ENCODE measurements around the gene LRP1. TPM values are rescaled to one million over a fixed set of nuclear protein-coding genes. Genes with fewer than 3 reads are reported as not detected.

Gene LRP1
- total RNA-seq, 1 donor from 2014 or later = 369 TPM

DNA sequence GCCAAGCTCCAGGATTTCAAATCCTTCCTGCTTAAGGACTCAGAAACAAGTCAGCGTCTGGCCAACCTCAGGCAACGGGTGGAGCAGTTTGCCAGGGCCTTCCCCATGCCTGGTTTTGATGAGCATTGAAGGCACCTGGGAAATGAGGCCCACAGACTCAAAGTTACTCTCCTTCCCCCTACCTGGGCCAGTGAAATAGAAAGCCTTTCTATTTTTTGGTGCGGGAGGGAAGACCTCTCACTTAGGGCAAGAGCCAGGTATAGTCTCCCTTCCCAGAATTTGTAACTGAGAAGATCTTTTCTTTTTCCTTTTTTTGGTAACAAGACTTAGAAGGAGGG lies 105.9 kb downstream of the LRP1 start:
- Histone ChIP-seq H3K9ac (ENCODE audit: low read length) (peak overlapping the region; percentile 10), H3K4me2 (ENCODE audit: low read length) (no peak overlapping the region), H3K9me3 (ENCODE audit: insufficient read depth, low read depth, low read length) (no peaks in the 10 kb centered on the region), H4K20me1 (ENCODE audit: insufficient read depth, low read length) (peaks cover 68% of the 10 kb centered on the region), H3K36me3 (ENCODE audit: insufficient read depth, low read length) (peaks cover 23% of the 10 kb centered on the region), H3K79me2 (ENCODE audit: insufficient read depth, low read length) (peaks cover 38% of the 10 kb centered on the region), H3K4me1 (ENCODE audit: insufficient read depth, low read length) (peaks cover 26% of the 10 kb centered on the region), H3K4me3 (ENCODE audit: insufficient read depth, low read depth, low read length) (no peak overlapping the region), H2AFZ (ENCODE audit: low read depth, low read length) (no peak overlapping the region), H3K27ac (ENCODE audit: low read depth, low read length) (no peak overlapping the region), H3K27me3 (ENCODE audit: insufficient read depth, low read length) (peaks cover 11% of the 10 kb centered on the region)
- FAIRE-seq (no peak), DNase-seq (ENCODE audit: low read depth) (no peak)
- H3K4me3 Mint-ChIP-seq (ENCODE audit: unreplicated experiment) = peak overlapping the region; percentile 77
- H3K4me1 Mint-ChIP-seq (ENCODE audit: low read depth, unreplicated experiment) = peaks cover 45% of the 10 kb centered on the region
- peak overlapping the region; percentile 77 for H3K27ac Mint-ChIP-seq (ENCODE audit: unreplicated experiment)
- peaks cover 38% of the 10 kb centered on the region for H3K36me3 Mint-ChIP-seq (ENCODE audit: low read depth, unreplicated experiment)
- TF ChIP-seq, protein P1, sequence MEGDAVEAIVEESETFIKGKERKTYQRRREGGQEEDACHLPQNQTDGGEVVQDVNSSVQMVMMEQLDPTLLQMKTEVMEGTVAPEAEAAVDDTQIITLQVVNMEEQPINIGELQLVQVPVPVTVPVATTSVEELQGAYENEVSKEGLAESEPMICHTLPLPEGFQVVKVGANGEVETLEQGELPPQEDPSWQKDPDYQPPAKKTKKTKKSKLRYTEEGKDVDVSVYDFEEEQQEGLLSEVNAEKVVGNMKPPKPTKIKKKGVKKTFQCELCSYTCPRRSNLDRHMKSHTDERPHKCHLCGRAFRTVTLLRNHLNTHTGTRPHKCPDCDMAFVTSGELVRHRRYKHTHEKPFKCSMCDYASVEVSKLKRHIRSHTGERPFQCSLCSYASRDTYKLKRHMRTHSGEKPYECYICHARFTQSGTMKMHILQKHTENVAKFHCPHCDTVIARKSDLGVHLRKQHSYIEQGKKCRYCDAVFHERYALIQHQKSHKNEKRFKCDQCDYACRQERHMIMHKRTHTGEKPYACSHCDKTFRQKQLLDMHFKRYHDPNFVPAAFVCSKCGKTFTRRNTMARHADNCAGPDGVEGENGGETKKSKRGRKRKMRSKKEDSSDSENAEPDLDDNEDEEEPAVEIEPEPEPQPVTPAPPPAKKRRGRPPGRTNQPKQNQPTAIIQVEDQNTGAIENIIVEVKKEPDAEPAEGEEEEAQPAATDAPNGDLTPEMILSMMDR (IDR thresholded peaks at IDR 0.05; ENCODE audit: insufficient read depth, low read depth, low read length) = no peak
- no peak for TF ChIP-seq EZH2 (IDR thresholded peaks at IDR 0.05; ENCODE audit: insufficient read depth, low read length)
- peaks cover 6% of the 10 kb centered on the region for H3K27me3 Mint-ChIP-seq (ENCODE audit: low read depth, unreplicated experiment)
- H3K9me3 Mint-ChIP-seq (ENCODE audit: unreplicated experiment) = no peaks in the 10 kb centered on the region

DNA sequence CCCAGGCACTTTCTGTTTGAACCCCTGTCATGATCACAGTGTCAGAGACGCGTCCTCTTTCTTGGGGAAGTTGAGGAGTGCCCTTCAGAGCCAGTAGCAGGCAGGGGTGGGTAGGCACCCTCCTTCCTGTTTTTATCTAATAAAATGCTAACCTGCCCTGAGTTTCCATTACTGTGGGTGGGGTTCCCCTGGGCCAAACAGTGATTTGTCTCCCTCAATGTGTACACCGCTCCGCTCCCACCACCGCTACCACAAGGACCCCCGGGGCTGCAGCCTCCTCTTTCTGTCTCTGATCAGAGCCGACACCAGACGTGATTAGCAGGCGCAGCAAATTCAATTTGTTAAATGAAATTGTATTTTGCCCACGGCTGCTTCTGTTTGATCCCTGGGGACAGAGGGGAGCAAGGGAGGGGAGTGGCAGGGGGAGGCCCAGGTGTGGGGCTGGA lies 106.3 kb downstream of the LRP1 start:
- DNase-seq (ENCODE audit: low read depth) = no peak
- Mint-ChIP-seq H3K4me1 (ENCODE audit: low read depth, unreplicated experiment) (peaks cover 45% of the 10 kb centered on the region), H3K27ac (ENCODE audit: unreplicated experiment) (peak overlapping the region; percentile 77), H3K36me3 (ENCODE audit: low read depth, unreplicated experiment) (peaks cover 38% of the 10 kb centered on the region), H3K4me3 (ENCODE audit: unreplicated experiment) (peak overlapping the region; percentile 77), H3K27me3 (ENCODE audit: low read depth, unreplicated experiment) (peaks cover 6% of the 10 kb centered on the region), H3K9me3 (ENCODE audit: unreplicated experiment) (no peaks in the 10 kb centered on the region)
- no peak overlapping the region for H3K4me2 ChIP-seq (ENCODE audit: low read length)
- no peak for FAIRE-seq
- H3K9me3 ChIP-seq (ENCODE audit: insufficient read depth, low read depth, low read length) = no peaks in the 10 kb centered on the region
- peaks cover 68% of the 10 kb centered on the region for H4K20me1 ChIP-seq (ENCODE audit: insufficient read depth, low read length)
- no peak overlapping the region for H2AFZ ChIP-seq (ENCODE audit: low read depth, low read length)
- H3K4me1 ChIP-seq (ENCODE audit: insufficient read depth, low read length) = peaks cover 27% of the 10 kb centered on the region
- peaks cover 37% of the 10 kb centered on the region for H3K79me2 ChIP-seq (ENCODE audit: insufficient read depth, low read length)
- peaks cover 11% of the 10 kb centered on the region for H3K27me3 ChIP-seq (ENCODE audit: insufficient read depth, low read length)
- TF ChIP-seq EZH2 (IDR thresholded peaks at IDR 0.05; ENCODE audit: insufficient read depth, low read length) = no peak
- TF ChIP-seq, protein P1 (IDR thresholded peaks at IDR 0.05; ENCODE audit: insufficient read depth, low read depth, low read length) = no peak
- H3K27ac ChIP-seq (ENCODE audit: low read depth, low read length) = no peak overlapping the region
- no peak overlapping the region for H3K4me3 ChIP-seq (ENCODE audit: insufficient read depth, low read depth, low read length)
- H3K9ac ChIP-seq (ENCODE audit: low read length) = peak overlapping the region; percentile 10
- peaks cover 23% of the 10 kb centered on the region for H3K36me3 ChIP-seq (ENCODE audit: insufficient read depth, low read length)

DNA sequence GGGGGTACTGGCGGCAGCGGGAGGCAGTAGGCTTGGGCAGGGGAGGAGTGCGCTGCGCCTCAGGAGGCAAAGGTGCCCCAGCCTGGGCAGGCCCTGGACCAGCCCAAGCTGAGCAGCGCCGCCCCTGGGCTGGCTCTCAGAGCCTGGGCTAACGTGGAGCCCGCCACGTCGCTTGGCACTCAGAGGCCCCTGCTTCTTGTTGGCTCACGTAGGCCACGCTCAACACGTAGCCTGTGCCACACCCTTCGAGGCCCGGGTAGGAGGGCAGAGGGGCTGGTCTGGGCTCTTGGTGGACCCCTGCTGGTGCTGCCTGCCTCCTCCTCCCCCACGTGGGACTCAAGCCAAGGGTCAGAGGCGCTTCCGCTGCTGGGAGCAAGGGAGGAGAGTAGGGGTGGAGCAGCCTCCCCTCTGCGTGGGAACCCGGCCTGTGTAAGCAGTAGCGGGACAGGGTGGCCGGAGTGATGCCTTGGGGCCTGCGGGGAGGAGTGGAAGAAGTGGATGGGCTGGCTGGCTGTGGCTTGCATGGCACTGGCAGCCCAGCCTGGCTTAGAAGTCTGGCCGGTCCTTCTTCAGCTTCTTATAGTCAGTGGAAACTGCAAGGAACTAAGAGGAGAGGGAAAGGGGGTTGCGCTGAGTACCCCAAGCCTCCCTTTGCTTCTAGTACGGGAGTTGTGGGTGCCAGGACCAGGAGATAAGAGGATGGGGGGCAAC lies 106.9 kb downstream of the LRP1 start:
- H3K36me3 ChIP-seq (ENCODE audit: insufficient read depth, low read length) = peaks cover 23% of the 10 kb centered on the region
- Mint-ChIP-seq H3K27me3 (ENCODE audit: low read depth, unreplicated experiment) (peaks cover 6% of the 10 kb centered on the region), H3K9me3 (ENCODE audit: unreplicated experiment) (no peaks in the 10 kb centered on the region), H3K27ac (ENCODE audit: unreplicated experiment) (peak overlapping the region; percentile 34), H3K36me3 (ENCODE audit: low read depth, unreplicated experiment) (peaks cover 38% of the 10 kb centered on the region), H3K4me1 (ENCODE audit: low read depth, unreplicated experiment) (peaks cover 47% of the 10 kb centered on the region), H3K4me3 (ENCODE audit: unreplicated experiment) (no peak overlapping the region)
- no peak overlapping the region for H2AFZ ChIP-seq (ENCODE audit: low read depth, low read length)
- H3K27me3 ChIP-seq (ENCODE audit: insufficient read depth, low read length) = peaks cover 11% of the 10 kb centered on the region
- no peak for FAIRE-seq
- TF ChIP-seq, protein P1 (IDR thresholded peaks at IDR 0.05; ENCODE audit: insufficient read depth, low read depth, low read length) = no peak
- no peak for TF ChIP-seq EZH2 (IDR thresholded peaks at IDR 0.05; ENCODE audit: insufficient read depth, low read length)
- DNase-seq (ENCODE audit: low read depth) = no peak
- H3K9ac ChIP-seq (ENCODE audit: low read length) = no peak overlapping the region
- peaks cover 33% of the 10 kb centered on the region for H3K4me1 ChIP-seq (ENCODE audit: insufficient read depth, low read length)
- H3K79me2 ChIP-seq (ENCODE audit: insufficient read depth, low read length) = peaks cover 31% of the 10 kb centered on the region
- peaks cover 67% of the 10 kb centered on the region for H4K20me1 ChIP-seq (ENCODE audit: insufficient read depth, low read length)
- H3K9me3 ChIP-seq (ENCODE audit: insufficient read depth, low read depth, low read length) = no peaks in the 10 kb centered on the region
- peak overlapping the region; percentile 43 for H3K4me2 ChIP-seq (ENCODE audit: low read length)
- H3K4me3 ChIP-seq (ENCODE audit: insufficient read depth, low read depth, low read length) = no peak overlapping the region
- H3K27ac ChIP-seq (ENCODE audit: low read depth, low read length) = no peak overlapping the region

All from astrocyte (in vitro differentiated cells and primary cell).